ENCODE data around the gene TAB2. TPM values are rescaled to one million over a fixed set of nuclear protein-coding genes. Genes with fewer than 3 reads are reported as not detected.
"Not testable (repeated sequence)": the region's sequence is repeated elsewhere in the genome, so short reads cannot be mapped to it uniquely, and the experiment has no call there.

TAB2 gene
- polyA plus RNA-seq, 3 donors, result 11.9 to 33.1 (median 21.0) TPM

DNA sequence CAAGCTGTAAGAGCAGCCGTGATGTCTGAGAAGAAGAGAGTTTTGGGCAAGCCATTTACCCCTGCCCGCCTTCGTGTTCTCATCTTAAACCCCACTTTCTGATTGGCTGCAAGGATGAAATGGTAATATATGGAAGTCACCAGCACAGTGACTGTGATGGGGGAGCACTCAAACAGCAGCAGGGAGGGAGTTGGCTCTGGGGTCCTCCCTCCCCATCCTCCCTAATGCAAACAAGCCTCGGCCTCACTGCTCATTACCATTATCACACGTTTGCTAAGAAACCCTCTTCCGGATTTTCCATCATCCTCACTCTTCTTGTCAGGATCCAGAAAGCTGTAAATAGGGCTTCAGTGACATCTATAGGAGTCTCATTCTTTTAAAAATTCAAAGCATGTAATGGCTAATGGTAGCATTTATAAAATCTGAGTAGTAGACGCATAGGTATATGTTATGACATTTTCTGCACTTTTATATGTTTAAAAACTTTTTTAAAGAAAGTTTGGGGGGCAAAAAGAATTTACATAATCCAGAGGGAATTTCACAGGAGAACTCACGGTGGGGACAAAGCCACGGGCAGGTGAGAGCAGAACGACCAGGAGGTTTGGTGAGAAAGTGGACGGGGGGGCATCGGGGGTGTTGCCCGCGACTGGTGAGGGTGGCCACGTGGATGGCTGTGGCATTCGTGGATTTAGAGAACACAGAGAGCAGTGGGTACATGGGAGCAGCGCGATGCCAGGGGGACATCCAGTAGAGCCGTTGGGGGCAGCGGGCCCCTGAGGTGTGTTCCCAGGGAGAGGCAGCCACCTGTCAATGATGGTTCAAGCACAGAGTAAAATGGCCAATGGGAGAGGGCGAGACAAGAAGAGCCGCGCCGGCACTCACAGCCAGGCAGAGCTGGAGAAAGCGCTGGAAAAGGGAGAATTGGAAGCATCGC, 112.2 kb downstream of the TAB2 start:
- 87 to 91% (median 89%) methylated on average over 26 of the region's 26 CpGs for WGBS, 3 donors
- H3K27ac ChIP-seq (ENCODE audit: low read depth, low read length), result no peak overlapping the region

DNA sequence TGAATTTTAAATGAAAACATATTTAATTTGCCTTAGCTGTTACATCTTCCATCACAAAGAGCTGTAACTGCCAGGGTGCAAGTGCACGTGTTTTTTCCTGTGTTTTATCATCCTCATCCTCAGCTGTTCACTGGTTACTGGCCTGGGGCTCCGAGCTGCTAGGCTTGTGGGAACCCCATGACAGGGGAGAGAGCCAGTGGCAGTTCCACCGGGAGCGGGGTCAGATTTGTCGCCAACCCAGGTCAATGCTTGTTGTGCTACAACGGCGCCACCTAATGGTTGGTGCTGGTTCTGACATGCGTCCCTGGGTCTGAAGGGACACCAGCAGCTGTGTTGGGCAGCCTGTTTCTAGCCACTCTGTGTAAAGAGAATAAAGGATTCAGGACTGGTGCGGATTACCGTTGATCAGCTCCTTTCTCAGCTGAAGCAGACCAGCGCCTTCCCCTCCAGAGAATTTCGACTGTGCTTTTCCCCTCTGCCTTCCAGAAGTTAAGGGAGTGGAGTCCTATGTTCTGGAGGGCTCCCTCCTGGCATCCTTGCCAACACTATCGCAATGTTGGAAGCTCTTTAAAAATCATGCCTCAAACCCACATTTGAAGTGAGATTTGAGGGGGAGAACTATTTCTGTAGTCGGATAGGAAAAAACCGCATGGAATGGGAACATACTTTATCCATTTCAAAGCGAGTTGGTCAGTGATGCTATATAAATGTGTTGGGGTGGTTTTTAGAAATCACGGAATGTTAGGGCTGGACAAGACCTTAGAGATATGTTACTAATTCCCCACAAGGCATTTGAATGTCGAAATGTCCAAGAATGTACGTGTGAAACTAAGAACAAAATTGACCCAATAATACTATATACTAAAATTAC, 114.6 kb downstream of the TAB2 start:
- no peak overlapping the region for H3K27ac ChIP-seq (ENCODE audit: low read depth, low read length)
- 27 to 31% (median 28%) methylated on average over 19 of the region's 19 CpGs for WGBS, 3 donors

DNA sequence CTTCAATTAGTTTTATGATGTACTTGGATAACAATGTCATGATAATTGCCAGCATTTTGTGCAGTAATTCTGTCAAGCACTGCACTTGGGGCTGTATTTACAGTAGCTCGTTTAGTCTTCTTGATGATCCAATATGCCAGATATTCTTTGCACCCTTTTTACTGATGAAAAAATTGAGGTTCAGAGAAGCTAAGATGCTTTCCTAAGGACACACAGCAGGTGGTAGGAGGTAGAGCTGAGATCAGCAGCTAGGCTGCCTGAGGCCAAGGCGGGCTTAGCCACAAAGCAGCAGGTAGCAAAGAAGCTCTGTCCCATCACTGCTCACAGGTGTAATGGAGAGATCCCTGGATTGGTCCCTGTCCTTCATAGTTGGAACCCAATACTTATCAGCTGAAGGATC, 115.9 kb downstream of the TAB2 start:
- WGBS, 3 donors, result 76 to 82% (median 81%) methylated on average over 2 of the region's 2 CpGs

DNA sequence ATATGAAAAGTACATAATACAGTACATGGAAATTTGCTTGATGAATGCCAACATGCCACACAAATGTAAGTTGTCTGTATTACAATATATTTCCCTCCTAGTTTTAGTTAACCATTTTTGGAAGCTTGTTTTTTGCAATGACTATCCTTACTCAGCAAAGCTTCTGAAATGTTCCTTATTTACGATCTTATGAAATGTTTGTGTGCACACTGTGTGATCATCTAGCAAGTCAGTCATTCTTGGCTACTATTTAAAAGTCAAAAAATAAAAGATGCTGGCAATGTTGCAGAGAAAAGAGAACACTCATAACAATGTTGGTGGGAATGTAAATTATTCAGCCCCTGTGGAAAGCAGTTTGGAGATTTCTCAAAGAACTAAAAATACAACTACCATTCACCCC, 116.4 kb downstream of the TAB2 start:
- WGBS, 3 donors, result 35 to 71% (median 52%) methylated on average over 1 of the region's 1 CpG

More for the DNA sequence above, 115.9 kb downstream of the TAB2 start:
- H3K27ac ChIP-seq (ENCODE audit: low read depth, low read length), result no peak overlapping the region

DNA sequence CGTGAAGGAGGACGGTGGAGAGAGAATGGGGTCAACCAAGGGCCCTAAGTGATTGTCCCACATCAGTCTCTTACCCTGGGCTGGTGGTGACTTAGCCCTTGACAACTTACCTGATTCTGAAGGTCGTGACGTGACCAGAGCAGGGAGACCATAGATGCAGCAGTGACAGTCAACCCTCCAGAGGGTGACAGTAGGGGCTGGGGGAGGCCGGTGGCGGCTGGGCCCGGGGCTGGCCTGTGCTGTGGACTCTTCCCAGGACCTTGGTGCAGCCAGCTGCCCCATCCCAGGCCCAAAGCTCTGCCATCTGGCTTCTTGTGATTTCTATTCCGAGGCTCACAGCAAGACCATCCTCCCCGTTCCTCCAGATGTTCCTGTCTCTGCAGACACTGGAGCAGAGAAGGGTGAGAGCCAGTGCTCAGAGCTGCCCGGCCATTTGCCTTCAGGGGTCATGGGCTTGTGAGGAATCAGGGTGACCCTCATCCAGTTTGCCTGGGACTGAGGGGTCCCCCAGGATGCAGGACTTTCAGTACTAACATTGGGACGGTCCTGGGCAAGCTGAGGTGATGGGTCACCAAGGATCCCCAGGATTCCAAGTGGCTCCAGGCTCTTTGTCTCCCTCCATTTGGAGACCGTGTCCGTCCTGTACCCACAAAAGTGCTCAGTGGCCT, 118.5 kb downstream of the TAB2 start:
- WGBS, 3 donors, result 86 to 93% (median 90%) methylated on average over 13 of the region's 13 CpGs

More for the DNA sequence above, 116.4 kb downstream of the TAB2 start:
- H3K27ac ChIP-seq (ENCODE audit: low read depth, low read length), result no peak overlapping the region

DNA sequence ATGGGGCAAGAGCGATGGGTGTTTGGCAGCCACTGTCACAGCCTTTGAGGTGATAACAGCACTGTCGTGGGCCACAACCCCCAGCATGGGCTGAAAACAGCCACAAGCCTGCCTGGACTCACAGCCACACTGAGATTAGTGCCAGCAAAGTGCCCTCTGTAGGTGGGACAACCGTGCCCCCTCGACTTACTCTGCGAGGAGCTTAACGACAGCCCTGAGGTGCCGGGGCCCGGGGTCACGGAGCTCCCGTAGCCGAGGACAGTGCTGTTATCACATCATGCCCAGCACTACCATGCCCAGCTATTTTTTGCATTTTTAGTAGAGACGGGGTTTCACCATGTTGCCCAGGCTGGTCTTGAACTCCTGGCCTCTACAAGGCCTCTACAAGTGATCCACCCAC, 119.1 kb downstream of the TAB2 start:
- 90 to 96% (median 94%) methylated on average over 12 of the region's 12 CpGs for WGBS, 3 donors

More for the DNA sequence above, 118.5 kb downstream of the TAB2 start:
- no peak overlapping the region for H3K27ac ChIP-seq (ENCODE audit: low read depth, low read length)

DNA sequence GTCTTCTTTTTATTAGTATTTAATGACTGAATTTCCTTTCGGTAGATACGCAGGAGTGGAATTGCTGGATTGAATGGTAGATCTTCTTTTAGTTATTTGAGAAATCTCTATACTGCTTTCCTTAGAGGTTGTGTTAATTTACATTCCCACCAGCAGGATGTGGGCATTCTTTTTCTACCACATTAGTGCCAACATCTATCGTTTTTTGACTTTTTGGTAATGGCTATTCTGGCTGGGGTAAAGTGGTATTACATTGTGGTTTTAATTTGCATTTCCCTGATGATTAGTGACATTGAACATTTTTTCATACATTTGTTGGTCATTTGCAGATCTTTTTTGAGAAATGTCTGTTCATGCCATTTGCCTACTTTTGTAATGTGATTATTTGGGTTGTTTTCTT, 119.7 kb downstream of the TAB2 start:
- no peak overlapping the region for H3K27ac ChIP-seq (ENCODE audit: low read depth, low read length)
- 83 to 91% (median 83%) methylated on average over 3 of the region's 3 CpGs for WGBS, 3 donors

More for the DNA sequence above, 119.1 kb downstream of the TAB2 start:
- H3K27ac ChIP-seq (ENCODE audit: low read depth, low read length), result no peak overlapping the region

DNA sequence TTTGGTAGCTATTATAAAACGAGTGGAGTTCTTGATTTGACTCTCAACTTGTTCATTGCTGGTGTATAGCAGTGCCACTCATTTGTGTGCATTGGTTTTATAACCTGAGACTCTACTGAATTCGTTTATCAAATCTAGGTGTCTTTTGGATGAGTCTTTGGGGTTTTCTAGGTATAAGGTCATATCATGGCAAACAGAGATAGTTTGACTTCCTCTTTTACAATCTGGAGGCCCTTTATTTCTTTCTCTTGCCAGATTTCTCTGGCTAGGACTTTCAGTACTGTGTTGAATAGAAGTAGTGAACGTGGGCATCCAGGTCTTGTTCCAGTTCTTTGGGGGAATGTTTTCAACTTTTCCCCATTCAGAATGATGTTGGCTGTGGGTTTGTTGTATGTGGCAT, 121.3 kb downstream of the TAB2 start:
- no peak overlapping the region for H3K27ac ChIP-seq (ENCODE audit: low read depth, low read length)
- 61 to 82% (median 70%) methylated on average over 3 of the region's 3 CpGs for WGBS, 3 donors

DNA sequence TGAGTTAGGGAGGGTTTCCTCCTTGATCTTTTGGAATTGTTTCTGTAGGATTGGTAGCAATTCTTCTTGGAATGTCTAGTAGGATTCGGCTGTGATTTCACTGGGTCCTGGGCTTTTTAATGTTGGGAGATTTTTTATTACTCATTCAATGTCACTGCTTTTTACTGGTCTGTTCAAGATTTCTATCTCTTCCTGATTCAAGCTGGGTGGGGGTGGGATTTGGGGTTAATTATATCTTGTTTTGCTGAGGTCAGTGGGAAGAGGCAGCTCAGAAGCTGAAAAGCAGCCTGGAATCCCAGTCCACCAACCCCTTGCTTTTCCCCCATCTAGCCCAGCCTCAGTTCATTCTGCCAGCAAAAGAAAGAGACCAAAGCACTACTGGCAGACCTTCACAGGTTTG, 122.1 kb downstream of the TAB2 start:
- no peak overlapping the region for H3K27ac ChIP-seq (ENCODE audit: low read depth, low read length)
- 88 to 100% (median 91%) methylated on average over 1 of the region's 1 CpG for WGBS, 3 donors

DNA sequence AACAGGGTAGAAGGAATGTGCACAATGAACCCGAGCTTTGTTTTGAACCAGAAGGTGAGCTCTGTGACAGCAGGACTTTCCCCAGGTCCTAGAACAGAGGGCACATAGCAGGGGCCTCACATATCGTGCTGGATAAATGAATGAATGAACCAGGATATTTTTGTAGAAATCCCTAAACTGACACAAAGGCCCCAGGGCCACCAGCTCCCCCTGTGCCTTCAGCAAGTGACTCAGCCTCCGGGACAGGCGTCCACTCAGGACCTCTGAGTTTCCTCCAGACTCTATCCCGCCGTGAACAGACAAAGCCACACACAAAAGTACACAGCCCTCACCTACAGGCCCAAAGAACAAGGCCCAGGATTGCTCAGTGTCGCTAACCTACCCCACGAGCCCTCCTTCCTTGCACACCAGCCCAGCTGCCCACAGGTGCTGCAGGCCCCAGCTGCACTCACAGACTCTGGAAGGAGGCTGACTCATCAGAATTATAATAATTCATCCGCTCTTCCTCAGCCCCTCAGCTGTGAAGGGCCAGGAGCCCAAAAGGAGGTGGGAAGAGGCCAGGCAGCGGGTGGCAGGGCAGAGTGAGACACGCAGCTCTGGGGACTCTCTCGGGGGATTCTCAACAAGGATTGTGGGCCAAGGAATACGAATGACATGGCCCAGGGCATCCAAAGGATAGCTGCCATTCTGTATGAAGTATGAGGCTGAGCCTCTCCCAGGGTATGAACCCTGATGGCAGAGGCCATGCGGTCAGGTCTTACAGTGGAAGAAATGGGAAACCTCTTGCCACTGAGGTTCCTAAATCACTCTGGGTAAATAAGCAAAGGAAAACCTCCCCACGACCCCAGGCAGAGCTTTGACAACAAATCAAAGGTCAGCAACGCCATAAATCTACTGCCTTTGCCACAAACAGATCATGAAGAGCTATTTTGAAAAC, 123.5 kb downstream of the TAB2 start:
- H3K27ac ChIP-seq (ENCODE audit: low read depth, low read length), result no peak overlapping the region
- 82 to 87% (median 84%) methylated on average over 16 of the region's 16 CpGs for WGBS, 3 donors

DNA sequence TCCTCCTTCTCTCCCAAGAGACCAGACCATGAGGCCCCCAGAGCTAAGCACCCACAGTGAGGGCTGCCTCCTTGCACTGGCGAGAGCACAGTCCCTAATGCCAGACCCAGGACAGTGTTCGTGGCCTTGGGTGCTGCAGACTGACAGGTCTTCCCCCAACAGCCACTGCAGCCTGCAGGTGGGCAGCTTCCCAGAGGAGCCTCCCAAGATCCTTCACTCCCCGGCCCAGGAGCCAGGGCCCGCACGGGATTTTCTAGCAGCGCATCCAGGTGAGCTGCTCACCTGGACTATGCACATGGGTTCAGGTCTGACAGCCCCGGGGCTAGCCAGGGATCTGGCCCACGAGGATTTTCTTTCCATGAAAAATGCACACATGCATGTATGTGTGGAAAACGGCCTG, 124.2 kb downstream of the TAB2 start:
- WGBS, 3 donors, result 42 to 89% (median 87%) methylated on average over 9 of the region's 9 CpGs
- no peak overlapping the region for H3K27ac ChIP-seq (ENCODE audit: low read depth, low read length)

DNA sequence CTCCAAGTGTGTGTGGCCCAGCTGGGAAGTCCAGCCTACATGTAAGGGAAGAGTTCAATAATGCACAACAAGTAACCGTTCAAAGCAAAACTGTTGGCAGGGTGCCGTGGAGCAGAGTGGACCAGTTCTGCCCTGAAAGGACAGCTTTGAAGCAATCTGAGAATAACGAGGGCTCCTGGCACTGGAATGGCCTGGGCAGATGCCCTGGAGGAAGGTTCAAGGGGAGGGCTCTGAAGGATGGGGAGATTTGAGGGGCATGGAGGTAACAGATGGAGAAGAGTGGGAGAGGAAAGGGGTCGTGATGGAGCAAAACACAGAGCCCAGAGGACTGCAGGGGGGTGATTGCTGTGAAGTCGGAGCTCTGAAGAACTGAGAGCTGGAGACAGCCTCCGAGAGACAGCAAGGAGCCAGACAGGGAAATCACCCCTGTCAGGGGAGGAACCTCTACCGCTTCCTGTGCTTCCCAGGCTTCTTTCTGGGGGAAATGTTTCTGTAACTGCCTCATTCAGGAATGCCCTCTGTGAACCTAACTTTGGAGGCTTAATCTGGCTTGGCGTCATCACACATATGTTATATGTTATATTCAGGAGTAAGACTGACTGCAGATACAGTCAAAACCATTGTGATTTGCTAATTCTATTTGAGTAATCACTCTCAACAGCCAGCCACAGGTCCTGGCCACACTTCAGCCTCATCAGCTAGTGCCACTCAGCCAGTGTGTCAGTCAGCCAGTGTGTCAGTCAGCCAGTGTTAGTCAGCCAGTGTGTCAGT, 126.1 kb downstream of the TAB2 start:
- 58 to 72% (median 66%) methylated on average over 8 of the region's 8 CpGs for WGBS, 3 donors
- H3K27ac ChIP-seq (ENCODE audit: low read depth, low read length), result no peak overlapping the region

DNA sequence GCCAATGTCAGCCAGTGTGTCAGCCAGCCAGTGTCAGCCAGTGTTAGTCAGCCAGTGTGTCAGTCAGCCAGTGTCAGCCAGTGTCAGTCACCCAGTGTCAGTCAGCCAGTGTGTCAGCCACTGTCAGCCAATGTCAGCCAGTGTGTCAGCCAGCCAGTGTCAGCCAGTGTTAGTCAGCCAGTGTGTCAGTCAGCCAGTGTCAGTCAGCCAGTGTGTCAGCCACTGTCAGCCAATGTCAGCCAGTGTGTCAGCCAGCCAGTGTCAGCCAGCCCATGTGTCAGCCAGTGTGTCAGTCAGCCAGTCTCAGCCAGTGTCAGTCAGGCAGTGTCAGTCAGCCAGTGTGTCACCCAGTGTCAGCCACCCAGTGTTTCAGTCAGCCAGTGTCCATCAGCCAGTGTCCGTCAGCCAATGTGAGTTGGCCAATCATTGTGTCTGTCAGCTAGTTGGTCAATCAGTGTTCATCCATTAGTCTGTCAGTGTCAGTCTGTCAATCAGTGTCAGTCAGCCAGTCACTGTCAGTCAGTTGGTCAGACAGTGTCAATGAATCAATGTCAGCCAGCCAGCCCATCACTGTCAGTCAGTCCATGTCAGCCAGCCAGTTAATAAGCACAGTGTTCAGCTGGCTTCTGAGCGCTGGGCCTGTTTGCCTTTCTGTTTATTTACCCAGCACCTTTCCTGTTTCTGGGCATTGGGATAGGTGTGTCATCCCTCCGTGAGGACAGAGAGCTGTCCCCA, 127.0 kb downstream of the TAB2 start:
- not testable (repeated sequence) for H3K27ac ChIP-seq (ENCODE audit: low read depth, low read length)
- WGBS, 3 donors, result 64 to 93% (median 87%) methylated on average over 3 of the region's 3 CpGs

DNA sequence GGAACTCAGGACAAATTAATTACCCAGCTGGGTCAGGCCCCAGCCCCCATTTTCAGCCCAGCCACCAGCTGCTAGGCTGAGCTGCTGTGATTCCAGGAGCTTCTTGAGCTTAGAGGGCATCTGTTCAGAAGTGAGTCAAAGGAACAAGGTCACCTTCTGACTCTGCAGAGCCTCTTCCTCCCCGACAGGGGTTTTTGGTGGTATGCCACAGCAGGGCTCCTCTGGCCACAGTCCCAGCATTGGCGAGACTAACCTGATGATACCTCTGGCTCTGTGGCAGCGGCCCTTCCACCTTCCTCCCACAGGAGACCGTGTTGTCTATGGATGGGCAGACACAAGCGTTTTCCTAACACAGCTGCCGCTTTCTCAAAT, 127.6 kb downstream of the TAB2 start:
- no peak overlapping the region for H3K27ac ChIP-seq (ENCODE audit: low read depth, low read length)
- 88 to 92% (median 90%) methylated on average over 6 of the region's 6 CpGs for WGBS, 3 donors

DNA sequence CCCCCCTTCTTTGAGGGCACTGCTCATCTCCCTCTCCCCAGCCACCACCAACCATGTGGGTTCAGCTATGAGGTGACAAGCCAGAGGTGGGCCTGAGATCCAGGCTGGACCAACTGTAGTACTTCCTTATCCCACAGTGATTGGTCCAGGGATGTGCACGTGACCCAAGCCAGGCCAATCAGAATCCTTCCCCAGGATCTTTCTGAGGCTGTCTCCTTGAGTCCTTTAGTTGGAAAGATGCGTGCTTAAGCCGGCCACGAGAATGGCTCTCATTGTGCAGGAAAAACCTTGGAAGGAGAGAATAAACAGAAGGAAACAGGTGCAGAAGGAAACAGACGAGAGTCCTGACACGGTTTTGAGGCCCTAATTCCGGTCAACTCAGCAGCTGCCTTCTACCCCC, 128.1 kb downstream of the TAB2 start:
- 84 to 97% (median 90%) methylated on average over 7 of the region's 7 CpGs for WGBS, 3 donors
- no peak overlapping the region for H3K27ac ChIP-seq (ENCODE audit: low read depth, low read length)

DNA sequence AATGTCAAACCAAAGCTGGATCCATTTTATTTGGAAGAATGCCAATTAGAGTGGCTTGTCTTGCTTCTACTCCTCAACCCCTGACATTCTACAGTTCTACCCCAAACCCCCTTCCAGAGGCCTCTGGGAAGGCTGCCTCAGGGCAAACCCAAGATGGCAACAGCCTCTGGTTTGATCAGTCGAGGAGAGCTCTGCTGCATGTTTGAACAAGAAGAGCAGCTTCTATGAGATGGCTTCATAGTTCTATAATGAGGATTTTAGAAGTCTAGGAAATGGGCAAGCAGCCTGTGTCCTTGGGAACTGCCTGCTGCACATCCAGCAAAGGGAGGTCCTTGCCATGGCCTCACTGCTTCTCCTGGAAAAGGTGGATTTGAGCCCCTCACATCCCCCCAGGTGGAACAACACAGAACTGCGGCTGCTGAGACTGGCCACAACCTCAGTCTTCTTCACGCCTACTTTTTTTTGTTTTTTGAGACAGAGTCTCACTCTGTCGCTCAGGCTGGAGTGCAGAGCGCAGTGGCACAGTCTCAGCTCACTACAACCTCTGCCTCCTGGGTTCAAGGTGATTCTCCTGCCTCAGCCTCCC, 129.4 kb downstream of the TAB2 start:
- no peak overlapping the region for H3K27ac ChIP-seq (ENCODE audit: low read depth, low read length)
- 92 to 97% (median 94%) methylated on average over 5 of the region's 5 CpGs for WGBS, 3 donors
